ENCODE measurements around the gene DBT. TPM values are rescaled to one million over a fixed set of nuclear protein-coding genes. Genes with fewer than 3 reads are reported as not detected.

DBT gene
- total RNA-seq, 1 donor from 2014 or later, result 18.0 TPM

DNA sequence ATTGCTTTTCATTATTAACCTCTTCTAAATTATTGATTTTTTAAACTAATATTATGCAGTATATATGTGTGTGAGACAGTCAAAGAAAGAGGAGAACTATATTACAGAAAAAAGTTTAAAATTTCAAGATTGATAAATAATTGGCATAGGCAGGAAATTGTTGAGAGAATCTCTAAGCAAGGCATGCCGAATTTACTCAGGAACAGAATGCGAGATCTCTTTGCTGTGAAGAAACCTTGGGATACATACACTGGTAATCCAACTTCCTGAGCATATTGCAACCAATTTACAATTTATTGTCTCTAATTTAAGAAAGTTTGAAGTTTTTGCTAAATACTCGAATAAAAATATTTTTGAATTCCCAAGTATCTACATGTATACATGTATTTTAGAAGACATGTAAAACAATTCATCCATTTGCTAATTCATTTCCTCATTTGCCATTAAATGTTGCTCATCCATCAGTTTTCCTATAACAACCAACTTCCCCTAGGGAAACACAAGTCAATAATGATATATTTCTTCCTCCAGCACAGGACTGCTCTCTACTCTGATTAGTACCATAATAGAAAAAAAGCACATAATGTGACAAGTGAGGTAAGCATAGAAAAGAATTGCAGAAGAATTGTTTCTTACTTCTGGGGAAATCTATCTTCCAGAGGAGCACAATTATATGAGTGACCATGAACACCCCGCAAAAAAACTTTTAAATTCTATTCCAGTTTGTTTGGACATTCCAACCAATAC, 72.2 kb downstream of the DBT start:
- Mint-ChIP-seq H3K4me3 (no peak overlapping the region), H3K36me3 (no peaks in the 10 kb centered on the region), H3K4me1 (no peaks in the 10 kb centered on the region), H3K9me3 (peaks cover 13% of the 10 kb centered on the region), H3K27ac (no peak overlapping the region), H3K27me3 (ENCODE audit: low read depth) (no peaks in the 10 kb centered on the region)
- TF ChIP-seq, protein P1, sequence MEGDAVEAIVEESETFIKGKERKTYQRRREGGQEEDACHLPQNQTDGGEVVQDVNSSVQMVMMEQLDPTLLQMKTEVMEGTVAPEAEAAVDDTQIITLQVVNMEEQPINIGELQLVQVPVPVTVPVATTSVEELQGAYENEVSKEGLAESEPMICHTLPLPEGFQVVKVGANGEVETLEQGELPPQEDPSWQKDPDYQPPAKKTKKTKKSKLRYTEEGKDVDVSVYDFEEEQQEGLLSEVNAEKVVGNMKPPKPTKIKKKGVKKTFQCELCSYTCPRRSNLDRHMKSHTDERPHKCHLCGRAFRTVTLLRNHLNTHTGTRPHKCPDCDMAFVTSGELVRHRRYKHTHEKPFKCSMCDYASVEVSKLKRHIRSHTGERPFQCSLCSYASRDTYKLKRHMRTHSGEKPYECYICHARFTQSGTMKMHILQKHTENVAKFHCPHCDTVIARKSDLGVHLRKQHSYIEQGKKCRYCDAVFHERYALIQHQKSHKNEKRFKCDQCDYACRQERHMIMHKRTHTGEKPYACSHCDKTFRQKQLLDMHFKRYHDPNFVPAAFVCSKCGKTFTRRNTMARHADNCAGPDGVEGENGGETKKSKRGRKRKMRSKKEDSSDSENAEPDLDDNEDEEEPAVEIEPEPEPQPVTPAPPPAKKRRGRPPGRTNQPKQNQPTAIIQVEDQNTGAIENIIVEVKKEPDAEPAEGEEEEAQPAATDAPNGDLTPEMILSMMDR (IDR thresholded peaks at IDR 0.05; ENCODE audit: unreplicated experiment), result no peak
- no peak for DNase-seq (ENCODE audit: low spot score in 2 of 2, unreplicated experiment in 2 of 2)

DNA sequence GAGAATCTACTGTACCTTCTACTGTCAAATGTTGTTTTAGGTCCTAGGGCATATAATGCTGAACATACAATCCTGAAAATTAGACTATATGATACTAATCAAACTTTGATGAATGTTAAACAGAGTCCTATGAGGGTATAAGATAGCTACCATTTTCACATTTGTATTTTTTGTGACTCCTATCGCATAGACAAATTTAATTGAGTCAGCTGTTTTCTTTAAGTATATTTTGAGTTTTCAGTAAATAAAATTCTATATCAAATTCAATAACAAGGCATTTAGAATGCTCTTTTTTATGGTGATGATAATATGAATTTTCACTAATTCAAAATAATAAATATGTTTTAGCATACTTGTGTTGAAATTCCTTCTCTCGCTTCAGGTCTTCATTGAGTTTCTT, 81.6 kb downstream of the DBT start:
- Mint-ChIP-seq H3K27ac (no peak overlapping the region), H3K4me1 (no peaks in the 10 kb centered on the region), H3K27me3 (ENCODE audit: low read depth) (peaks cover 1% of the 10 kb centered on the region), H3K9me3 (peaks cover 11% of the 10 kb centered on the region), H3K4me3 (no peak overlapping the region), H3K36me3 (no peaks in the 10 kb centered on the region)
- DNase-seq (ENCODE audit: low spot score in 2 of 2, unreplicated experiment in 2 of 2), result no peak
- TF ChIP-seq, protein P1 (IDR thresholded peaks at IDR 0.05; ENCODE audit: unreplicated experiment), result no peak

DNA sequence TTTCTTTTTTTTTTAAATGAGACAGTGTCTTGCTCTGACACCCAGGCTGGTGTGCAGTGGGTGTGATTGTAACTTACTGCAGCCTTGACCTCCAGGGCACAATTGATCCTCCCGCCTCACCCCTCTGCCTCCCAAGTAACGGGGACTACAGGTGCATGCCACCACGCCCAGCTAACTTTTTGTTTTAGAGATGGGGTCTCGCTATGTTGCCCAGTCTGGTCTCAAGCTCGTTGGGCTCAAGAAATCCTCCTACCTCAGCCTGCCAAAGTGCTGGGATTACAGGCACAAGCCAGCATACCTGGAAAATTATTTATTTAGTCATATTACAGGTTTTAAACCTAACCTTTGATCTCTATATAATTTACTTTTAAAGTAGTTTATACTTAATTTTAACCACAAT, 84.9 kb downstream of the DBT start:
- H3K27ac Mint-ChIP-seq, result no peak overlapping the region
- no peak overlapping the region for H3K4me3 Mint-ChIP-seq
- H3K27me3 Mint-ChIP-seq (ENCODE audit: low read depth), result no peaks in the 10 kb centered on the region
- H3K4me1 Mint-ChIP-seq, result no peaks in the 10 kb centered on the region
- H3K9me3 Mint-ChIP-seq, result peaks cover 5% of the 10 kb centered on the region
- H3K36me3 Mint-ChIP-seq, result no peaks in the 10 kb centered on the region
- TF ChIP-seq, protein P1 (IDR thresholded peaks at IDR 0.05; ENCODE audit: unreplicated experiment), result no peak
- DNase-seq (ENCODE audit: low spot score in 2 of 2, unreplicated experiment in 2 of 2), result no peak

GRCh38 chr1:100164216-100164615, 85.4 kb downstream of the DBT start:
- no peak overlapping the region for H3K27ac Mint-ChIP-seq

GRCh38 chr1:100162881-100163280, 86.8 kb downstream of the DBT start:
- Mint-ChIP-seq H3K27ac (no peak overlapping the region), H3K36me3 (no peaks in the 10 kb centered on the region), H3K27me3 (ENCODE audit: low read depth) (no peaks in the 10 kb centered on the region), H3K4me3 (no peak overlapping the region), H3K4me1 (no peaks in the 10 kb centered on the region), H3K9me3 (peaks cover 4% of the 10 kb centered on the region)
- DNase-seq (ENCODE audit: low spot score in 2 of 2, unreplicated experiment in 2 of 2), result no peak
- TF ChIP-seq, protein P1 (IDR thresholded peaks at IDR 0.05; ENCODE audit: unreplicated experiment), result no peak

More at GRCh38 chr1:100164216-100164615, 85.4 kb downstream of the DBT start:
- no peaks in the 10 kb centered on the region for H3K27me3 Mint-ChIP-seq (ENCODE audit: low read depth)
- DNase-seq (ENCODE audit: low spot score in 2 of 2, unreplicated experiment in 2 of 2), result no peak
- no peaks in the 10 kb centered on the region for H3K36me3 Mint-ChIP-seq
- H3K4me3 Mint-ChIP-seq, result no peak overlapping the region
- peaks cover 4% of the 10 kb centered on the region for H3K9me3 Mint-ChIP-seq
- TF ChIP-seq, protein P1 (IDR thresholded peaks at IDR 0.05; ENCODE audit: unreplicated experiment), result no peak
- no peaks in the 10 kb centered on the region for H3K4me1 Mint-ChIP-seq

All from mesothelial cell of epicardium (in vitro differentiated cells).